ENCODE results near the gene KRTAP13-3. TPM values are rescaled to one million over a fixed set of nuclear protein-coding genes. Genes with fewer than 3 reads are reported as not detected.
A peak's percentile ranks its signal among the peaks of the same experiment; 100 is the strongest.

KRTAP13-3 gene
- total and polyA plus RNA-seq, 8 donors, result not detected

- intact Hi-C loops (cut with DNase I), result no loop called here
- H3K4me1 ChIP-seq, result no peaks in the 10 kb centered on the region
- H3K9me3 ChIP-seq, result no peaks in the 10 kb centered on the region
- TF ChIP-seq CTCF (IDR thresholded peaks at IDR 0.05), result no peak
- H3K27ac ChIP-seq, result no peak within 1 kb of the TSS
- no peaks in the 10 kb centered on the region for H3K36me3 ChIP-seq
- DNase-seq (peak in 1 of 4 donors; percentile 30), ATAC-seq (no peak)
- no peak within 1 kb of the TSS for H3K4me3 ChIP-seq
- no peaks in the 10 kb centered on the region for H3K27me3 ChIP-seq
These were observed 4.5 kb upstream of the KRTAP13-3 start, which contains the start of gene KRTAP13-4 for GRCh38 chr21:30430170-30430655. Gene KRTAP13-4 (plus strand): TSS chr21:30430220. CDS start chr21:30430276, 56 bp downstream.

GRCh38 chr21:30426731-30427130 lies 1.0 kb upstream of the KRTAP13-3 start:
- TF ChIP-seq CTCF (IDR thresholded peaks at IDR 0.05), result no peak
- ATAC-seq, result no peak
- H3K36me3 ChIP-seq, result no peaks in the 10 kb centered on the region
- intact Hi-C loops (cut with DNase I), result no loop called here
- H3K4me1 ChIP-seq, result no peaks in the 10 kb centered on the region
- H3K4me3 ChIP-seq, result no peak overlapping the region
- no peaks in the 10 kb centered on the region for H3K27me3 ChIP-seq
- DNase-seq, result no peak
- H3K9me3 ChIP-seq, result no peaks in the 10 kb centered on the region
- H3K27ac ChIP-seq, result no peak overlapping the region

GRCh38 chr21:30415993-30416392 lies 9.7 kb downstream of the KRTAP13-3 start:
- Histone ChIP-seq H3K4me3 (no peak overlapping the region), H3K27ac (no peak overlapping the region), H3K4me1 (no peaks in the 10 kb centered on the region), H3K27me3 (no peaks in the 10 kb centered on the region), H3K36me3 (no peaks in the 10 kb centered on the region), H3K9me3 (no peaks in the 10 kb centered on the region)
- TF ChIP-seq CTCF (IDR thresholded peaks at IDR 0.05), result no peak
- intact Hi-C loops (cut with DNase I), result no loop called here
- ATAC-seq, result no peak
- DNase-seq, result no peak

- Histone ChIP-seq H3K9me3 (no peaks in the 10 kb centered on the region), H3K36me3 (no peaks in the 10 kb centered on the region), H3K4me1 (no peaks in the 10 kb centered on the region), H3K27ac (no peak overlapping the region), H3K4me3 (no peak overlapping the region), H3K27me3 (no peaks in the 10 kb centered on the region)
- intact Hi-C loops (cut with DNase I), result no loop called here
- ATAC-seq (peak; percentile 100), DNase-seq (peak in 3 of 4 donors; percentile 50 to 82 (median 58))
- no peak for TF ChIP-seq CTCF (IDR thresholded peaks at IDR 0.05)
These were observed 16.8 kb downstream of the KRTAP13-3 start for GRCh38 chr21:30408782-30409494.

- no peak within 1 kb of the TSS for H3K4me3 ChIP-seq
- intact Hi-C loops (cut with DNase I), result no loop called here
- no peak within 1 kb of the TSS for H3K27ac ChIP-seq
- no peaks in the 10 kb centered on the region for H3K36me3 ChIP-seq
- ATAC-seq (no peak), DNase-seq (no peak)
- no peak for TF ChIP-seq CTCF (IDR thresholded peaks at IDR 0.05)
- no peaks in the 10 kb centered on the region for H3K27me3 ChIP-seq
- no peaks in the 10 kb centered on the region for H3K4me1 ChIP-seq
- H3K9me3 ChIP-seq, result peaks cover 0 to 4% of the 10 kb centered on the region in 2 donors
These were observed 30.0 kb downstream of the KRTAP13-3 start, which contains the start of gene KRTAP13-1 for GRCh38 chr21:30395731-30396130. Gene KRTAP13-1 (plus strand): TSS chr21:30396031. CDS start chr21:30396087, 56 bp downstream.
